PC-3 (cell line): ENCODE measurements around the gene PRPH.

Experiments used
- CTCF ChIP-seq: fragments of 300-600 bp; sonication (generic); conservative IDR thresholded peaks from 2 replicates; pipeline ENCODE4 v1.5.1; 2017; ENCODE audit warnings: antibody characterized with exemption, low read depth, mild to moderate bottlenecking, low read length
- EZH2 ChIP-seq: fragments of 300-600 bp; sonication (generic); IDR thresholded peaks from one replicate; pipeline ENCODE4 v1.6.1; 2017; ENCODE audit warnings: antibody characterized with exemption, mild to moderate bottlenecking, low read length; ENCODE audit not compliant: unreplicated experiment
- EZH2phosphoT487 ChIP-seq: fragments of 300-600 bp; sonication (generic); IDR thresholded peaks from 2 replicates; pipeline ENCODE4 v1.6.1; 2018; ENCODE audit warnings: mild to moderate bottlenecking, antibody characterized with exemption, low read length, borderline replicate concordance

GRCh38 chr12:49339464-49339861 is 44.5 kb downstream of the PRPH start:
- TF ChIP-seq CTCF = no peak
- no peak for TF ChIP-seq EZH2
- TF ChIP-seq EZH2phosphoT487 = no peak
